ENCODE measurements around the gene GLIPR1. TPM values are rescaled to one million over a fixed set of nuclear protein-coding genes. Genes with fewer than 3 reads are reported as not detected.

The GLIPR1 gene
- total and polyA plus RNA-seq, 10 of the 15 experiments (the other 5 are each of a cell fraction or from before 2014, with no cell fraction given) = 18.2 to 62.6 (median 32.2) TPM

DNA sequence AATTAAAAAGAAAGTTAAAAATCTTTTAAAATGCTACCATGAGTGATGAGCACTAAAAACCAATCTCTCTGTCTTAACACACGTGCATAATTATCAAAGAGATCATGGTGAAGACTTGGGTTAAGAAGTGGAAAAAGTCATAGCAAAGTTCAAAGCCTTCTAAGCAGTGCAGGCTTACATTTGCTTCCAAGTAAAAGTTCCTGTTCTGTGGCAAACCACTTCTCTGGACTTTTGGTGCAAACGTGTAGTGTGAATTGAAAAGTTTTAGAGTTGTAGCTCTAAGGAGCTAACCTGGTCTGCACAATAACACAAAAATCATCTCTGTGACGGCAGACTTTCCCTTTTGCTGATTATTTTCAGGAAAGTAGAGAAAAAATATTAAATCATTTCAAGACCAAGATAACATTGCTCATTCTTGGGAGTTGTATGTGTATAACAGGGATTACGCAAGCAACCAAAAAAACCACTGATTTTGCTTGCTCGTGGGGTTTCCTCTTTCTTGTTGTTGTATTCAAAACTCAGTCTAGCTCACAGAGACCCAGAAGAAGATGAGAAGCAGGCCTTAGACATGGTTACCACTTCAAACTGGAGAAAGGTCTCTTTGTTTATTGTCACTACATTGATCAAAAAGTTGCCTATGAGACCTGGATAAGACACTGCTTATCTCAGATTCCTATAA lies 2.3 kb upstream of the GLIPR1 start (continued):
- TF ChIP-seq, protein P1, sequence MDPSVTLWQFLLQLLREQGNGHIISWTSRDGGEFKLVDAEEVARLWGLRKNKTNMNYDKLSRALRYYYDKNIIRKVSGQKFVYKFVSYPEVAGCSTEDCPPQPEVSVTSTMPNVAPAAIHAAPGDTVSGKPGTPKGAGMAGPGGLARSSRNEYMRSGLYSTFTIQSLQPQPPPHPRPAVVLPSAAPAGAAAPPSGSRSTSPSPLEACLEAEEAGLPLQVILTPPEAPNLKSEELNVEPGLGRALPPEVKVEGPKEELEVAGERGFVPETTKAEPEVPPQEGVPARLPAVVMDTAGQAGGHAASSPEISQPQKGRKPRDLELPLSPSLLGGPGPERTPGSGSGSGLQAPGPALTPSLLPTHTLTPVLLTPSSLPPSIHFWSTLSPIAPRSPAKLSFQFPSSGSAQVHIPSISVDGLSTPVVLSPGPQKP (IDR thresholded peaks at IDR 0.05; ENCODE audit: low read depth, low read length) = no peak
- no peak for TF ChIP-seq NR2C1 (IDR thresholded peaks at IDR 0.05)
- no peak for TF ChIP-seq PAX5 (IDR thresholded peaks at IDR 0.05; ENCODE audit: borderline replicate concordance, low read depth, low read length)
- peak in 1 of 2 experiments; percentile 68; a peak in 1 of 4 replicates for TF ChIP-seq CEBPB (IDR thresholded peaks at IDR 0.05; ENCODE audit: borderline replicate concordance in 1 of 2, low read depth in 2 of 2, low read length in 2 of 2)
- TF ChIP-seq, protein P2, sequence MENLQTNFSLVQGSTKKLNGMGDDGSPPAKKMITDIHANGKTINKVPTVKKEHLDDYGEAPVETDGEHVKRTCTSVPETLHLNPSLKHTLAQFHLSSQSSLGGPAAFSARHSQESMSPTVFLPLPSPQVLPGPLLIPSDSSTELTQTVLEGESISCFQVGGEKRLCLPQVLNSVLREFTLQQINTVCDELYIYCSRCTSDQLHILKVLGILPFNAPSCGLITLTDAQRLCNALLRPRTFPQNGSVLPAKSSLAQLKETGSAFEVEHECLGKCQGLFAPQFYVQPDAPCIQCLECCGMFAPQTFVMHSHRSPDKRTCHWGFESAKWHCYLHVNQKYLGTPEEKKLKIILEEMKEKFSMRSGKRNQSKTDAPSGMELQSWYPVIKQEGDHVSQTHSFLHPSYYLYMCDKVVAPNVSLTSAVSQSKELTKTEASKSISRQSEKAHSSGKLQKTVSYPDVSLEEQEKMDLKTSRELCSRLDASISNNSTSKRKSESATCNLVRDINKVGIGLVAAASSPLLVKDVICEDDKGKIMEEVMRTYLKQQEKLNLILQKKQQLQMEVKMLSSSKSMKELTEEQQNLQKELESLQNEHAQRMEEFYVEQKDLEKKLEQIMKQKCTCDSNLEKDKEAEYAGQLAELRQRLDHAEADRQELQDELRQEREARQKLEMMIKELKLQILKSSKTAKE (IDR thresholded peaks at IDR 0.05; ENCODE audit: low read depth, poor library complexity, severe bottlenecking) = no peak
- TF ChIP-seq ZZZ3 (IDR thresholded peaks at IDR 0.05; ENCODE audit: control insufficient read depth, insufficient read length, low read depth) = no peak
- no peak for TF ChIP-seq NFXL1 (IDR thresholded peaks at IDR 0.05; ENCODE audit: borderline replicate concordance)
- TF ChIP-seq SUZ12 (IDR thresholded peaks at IDR 0.05; ENCODE audit: unreplicated experiment) = no peak
- no peak for TF ChIP-seq EP300 (IDR thresholded peaks at IDR 0.05; ENCODE audit: borderline replicate concordance in 1 of 2, control insufficient read depth in 1 of 2, low read depth in 2 of 2, low read length in 2 of 2)
- no peak for TF ChIP-seq GABPA (IDR thresholded peaks at IDR 0.05; ENCODE audit: low read depth)
- no peak for TF ChIP-seq BRCA1 (IDR thresholded peaks at IDR 0.05; ENCODE audit: low read depth, low read length)
- TF ChIP-seq SREBF2 (IDR thresholded peaks at IDR 0.05; ENCODE audit: low read length) = no peak
- TF ChIP-seq MTA2 (IDR thresholded peaks at IDR 0.05; ENCODE audit: low read depth) = no peak
- TF ChIP-seq ESRRA (IDR thresholded peaks at IDR 0.05; ENCODE audit: low read length) = no peak
- no peak for TF ChIP-seq SMC3 (IDR thresholded peaks at IDR 0.05; ENCODE audit: borderline replicate concordance, low read length)
- no peak for TF ChIP-seq NFYB (IDR thresholded peaks at IDR 0.05; ENCODE audit: insufficient read depth, low read depth, low read length)
- no peak for TF ChIP-seq STAT1 (conservative IDR thresholded peaks at IDR 0.05)
- TF ChIP-seq POLR2AphosphoS2 (IDR thresholded peaks at IDR 0.05; ENCODE audit: low read depth, low read length) = no peak
- no peak for TF ChIP-seq FOS (IDR thresholded peaks at IDR 0.05; ENCODE audit: borderline replicate concordance, extremely low read depth, insufficient read length)

All from GM12878 (cell line).